Endodermal cell (in vitro differentiated cells): ENCODE measurements around the gene TRAPPC5. TPM values are rescaled to one million over a fixed set of nuclear protein-coding genes. Genes with fewer than 3 reads are reported as not detected.

ENCODE experiments used
- DNase-seq: peaks from one replicate; pipeline ENCODE4 v3.0.0-alpha.2; 2017
- H3K27ac ChIP-seq: 2 replicates; pipeline ENCODE4 v1.5.1; 2013; ENCODE audit warnings: mild to moderate bottlenecking, low read depth, low read length, moderate library complexity
- H3K27me3 ChIP-seq: 2 replicates; pipeline ENCODE4 v1.6.1; 2013; ENCODE audit warnings: mild to moderate bottlenecking, low read length, moderate library complexity; ENCODE audit not compliant: insufficient read depth, control insufficient read depth, poor library complexity, severe bottlenecking
- H3K36me3 ChIP-seq: 2 replicates; pipeline ENCODE4 v1.7.0; 2013; ENCODE audit warnings: mild to moderate bottlenecking, low read length, moderate library complexity; ENCODE audit not compliant: control insufficient read depth, insufficient read depth
- H3K4me1 ChIP-seq: one replicate; pipeline ENCODE4 v1.7.0; 2013; ENCODE audit warnings: low read length; ENCODE audit not compliant: control insufficient read depth, insufficient read depth
- H3K4me3 ChIP-seq: 2 replicates; pipeline ENCODE4 v1.5.1; 2013; ENCODE audit warnings: mild to moderate bottlenecking, low read length, moderate library complexity
- H3K9ac ChIP-seq: 2 replicates; pipeline ENCODE4 v1.6.1; 2013; ENCODE audit warnings: mild to moderate bottlenecking, low read length, moderate library complexity; ENCODE audit not compliant: poor library complexity, severe bottlenecking; ENCODE audit errors: extremely low read depth
- H3K9me3 ChIP-seq: 2 replicates; pipeline ENCODE4 v1.6.1; 2013; ENCODE audit warnings: mild to moderate bottlenecking, low read length, moderate library complexity; ENCODE audit not compliant: control insufficient read depth
- H3K27ac Mint-ChIP-seq: 2 replicates; pipeline ENCODE4 v1.8.0; 2020; ENCODE audit warnings: mixed read lengths
- H3K27me3 Mint-ChIP-seq: 2 replicates; pipeline ENCODE4 v1.8.0; 2021; ENCODE audit warnings: mild to moderate bottlenecking, mixed read lengths; ENCODE audit not compliant: insufficient read depth
- H3K36me3 Mint-ChIP-seq: 2 replicates; pipeline ENCODE4 v1.8.0; 2020; ENCODE audit warnings: low read depth, mixed read lengths
- H3K4me1 Mint-ChIP-seq: 2 replicates; pipeline ENCODE4 v1.8.0; 2020; ENCODE audit warnings: mixed read lengths
- H3K4me3 Mint-ChIP-seq: 2 replicates; pipeline ENCODE4 v1.8.0; 2020; ENCODE audit warnings: mild to moderate bottlenecking, moderate library complexity, mixed read lengths
- H3K9me3 Mint-ChIP-seq: 2 replicates; pipeline ENCODE4 v1.8.0; 2020; ENCODE audit warnings: mild to moderate bottlenecking, mixed read lengths
- WGBS, 2 experiments: methylation state at CpG; one replicate each; pipeline versions ENCODE4 v1.1.5 to v1.1.7; 2013; ENCODE audit warnings: missing lambda C conversion rate in 2 of 2, mixed read lengths in 1 of 2; ENCODE audit not compliant: insufficient coverage in 1 of 2, insufficient read length in 1 of 2; 5-methylcytosine and 5-hydroxymethylcytosine counted together
- total RNA-seq, 2 donors: library from RNA; stranded (reverse); fragmentation: NEBNext Ultra II Directional in 1 of 2; extraction: Animal tissue kit (Norgen Biotek cat#: 25700) in 1 of 2; gene quantifications; 2 replicates in 1 of 2; 3 replicates in 1 of 2; pipeline ENCODE4 v1.2.1, GENCODE V29; 2021
- TF ChIP-seq, protein P1 (sequence below): fragments of 200-600 bp; sonication (generic); conservative IDR thresholded peaks from 2 replicates; pipeline ENCODE4 v1.5.0; 2021; ENCODE audit warnings: antibody characterized with exemption, mild to moderate bottlenecking

TRAPPC5 gene
- total RNA-seq, 2 donors from 2014 or later = 64.6 to 93.1 TPM

GRCh38 chr19:7646426-7646700 is 34.3 kb upstream of the TRAPPC5 start:
- DNase-seq = peak; percentile 49
- Histone ChIP-seq H3K27me3 (peaks cover 6% of the 10 kb centered on the region), H3K4me3 (no peak overlapping the region), H3K4me1 (no peaks in the 10 kb centered on the region), H3K27ac (no peak overlapping the region), H3K36me3 (peaks cover 7% of the 10 kb centered on the region), H3K9me3 (no peaks in the 10 kb centered on the region), H3K9ac (no peak overlapping the region)
- TF ChIP-seq, protein P1, sequence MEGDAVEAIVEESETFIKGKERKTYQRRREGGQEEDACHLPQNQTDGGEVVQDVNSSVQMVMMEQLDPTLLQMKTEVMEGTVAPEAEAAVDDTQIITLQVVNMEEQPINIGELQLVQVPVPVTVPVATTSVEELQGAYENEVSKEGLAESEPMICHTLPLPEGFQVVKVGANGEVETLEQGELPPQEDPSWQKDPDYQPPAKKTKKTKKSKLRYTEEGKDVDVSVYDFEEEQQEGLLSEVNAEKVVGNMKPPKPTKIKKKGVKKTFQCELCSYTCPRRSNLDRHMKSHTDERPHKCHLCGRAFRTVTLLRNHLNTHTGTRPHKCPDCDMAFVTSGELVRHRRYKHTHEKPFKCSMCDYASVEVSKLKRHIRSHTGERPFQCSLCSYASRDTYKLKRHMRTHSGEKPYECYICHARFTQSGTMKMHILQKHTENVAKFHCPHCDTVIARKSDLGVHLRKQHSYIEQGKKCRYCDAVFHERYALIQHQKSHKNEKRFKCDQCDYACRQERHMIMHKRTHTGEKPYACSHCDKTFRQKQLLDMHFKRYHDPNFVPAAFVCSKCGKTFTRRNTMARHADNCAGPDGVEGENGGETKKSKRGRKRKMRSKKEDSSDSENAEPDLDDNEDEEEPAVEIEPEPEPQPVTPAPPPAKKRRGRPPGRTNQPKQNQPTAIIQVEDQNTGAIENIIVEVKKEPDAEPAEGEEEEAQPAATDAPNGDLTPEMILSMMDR = no peak
- 88% methylated on average over 4 to 8 of the region's 8 CpGs for WGBS, 2 experiments
- H3K9me3 Mint-ChIP-seq = peaks cover 2% of the 10 kb centered on the region
- H3K4me1 Mint-ChIP-seq = peaks cover 8% of the 10 kb centered on the region
- no peak overlapping the region for H3K27ac Mint-ChIP-seq
- H3K4me3 Mint-ChIP-seq = no peak overlapping the region
- peaks cover 30% of the 10 kb centered on the region for H3K36me3 Mint-ChIP-seq
- peaks cover 13% of the 10 kb centered on the region for H3K27me3 Mint-ChIP-seq

GRCh38 chr19:7647156-7647555 is 33.5 kb upstream of the TRAPPC5 start:
- H3K4me3 ChIP-seq = no peak overlapping the region
- H3K36me3 ChIP-seq = peaks cover 7% of the 10 kb centered on the region
- H3K9ac ChIP-seq = no peak overlapping the region
- H3K4me1 ChIP-seq = no peaks in the 10 kb centered on the region
- Mint-ChIP-seq H3K36me3 (peaks cover 29% of the 10 kb centered on the region), H3K9me3 (peaks cover 2% of the 10 kb centered on the region), H3K27me3 (peaks cover 19% of the 10 kb centered on the region), H3K4me1 (peaks cover 8% of the 10 kb centered on the region), H3K27ac (no peak overlapping the region), H3K4me3 (no peak overlapping the region)
- H3K27ac ChIP-seq = no peak overlapping the region
- DNase-seq = no peak
- TF ChIP-seq, protein P1 = no peak
- H3K27me3 ChIP-seq = peaks cover 6% of the 10 kb centered on the region
- H3K9me3 ChIP-seq = no peaks in the 10 kb centered on the region
- 89 to 93% methylated on average over 18 to 26 of the region's 26 CpGs for WGBS, 2 experiments

DNA sequence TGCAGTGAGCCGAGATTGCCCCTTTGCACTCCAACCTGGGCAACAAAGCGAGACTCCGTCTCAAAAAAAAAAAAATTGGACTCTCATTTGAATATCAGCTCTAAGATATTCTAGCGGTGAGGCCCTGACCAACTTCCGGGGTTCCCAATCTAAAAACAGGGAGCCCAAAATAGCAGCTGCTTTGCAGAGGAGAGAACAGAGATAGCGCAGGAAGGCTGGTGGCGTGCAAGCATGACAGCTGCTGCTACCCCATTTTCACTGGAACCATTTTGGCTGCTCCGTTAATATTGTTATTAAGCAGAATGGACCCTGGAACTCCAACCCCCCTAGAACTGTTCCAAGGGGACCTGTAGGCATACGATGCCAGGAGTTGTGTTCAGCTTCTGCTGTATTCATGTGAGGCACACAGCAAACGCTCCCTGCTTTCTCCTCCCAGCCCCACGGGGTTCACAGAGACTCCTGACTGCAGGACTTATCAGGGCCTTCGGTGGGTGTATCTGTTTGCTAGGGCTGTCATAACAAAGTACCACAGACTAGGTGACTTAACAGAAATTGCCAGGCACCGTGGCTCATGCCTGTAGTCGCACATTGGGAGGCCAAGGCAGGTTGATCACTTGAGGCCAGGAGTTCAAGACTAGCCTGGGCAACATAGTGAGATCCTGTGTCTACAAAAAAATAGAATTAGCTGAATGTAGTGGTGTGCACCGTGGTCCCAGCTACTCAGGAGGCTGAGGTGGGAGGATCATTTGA is 32.2 kb upstream of the TRAPPC5 start:
- Mint-ChIP-seq H3K9me3 (no peaks in the 10 kb centered on the region), H3K4me3 (no peak overlapping the region), H3K36me3 (peaks cover 22% of the 10 kb centered on the region), H3K27me3 (peaks cover 32% of the 10 kb centered on the region), H3K27ac (no peak overlapping the region), H3K4me1 (peaks cover 8% of the 10 kb centered on the region)
- peaks cover 6% of the 10 kb centered on the region for H3K27me3 ChIP-seq
- no peak overlapping the region for H3K27ac ChIP-seq
- no peak for DNase-seq
- no peak overlapping the region for H3K4me3 ChIP-seq
- no peaks in the 10 kb centered on the region for H3K4me1 ChIP-seq
- 90 to 94% methylated on average over 11 to 15 of the region's 15 CpGs for WGBS, 2 experiments
- peaks cover 7% of the 10 kb centered on the region for H3K36me3 ChIP-seq
- TF ChIP-seq, protein P1 = no peak
- no peaks in the 10 kb centered on the region for H3K9me3 ChIP-seq
- H3K9ac ChIP-seq = no peak overlapping the region
